ENCODE results near the gene OR2AJ1.

OR2AJ1 gene

DNA sequence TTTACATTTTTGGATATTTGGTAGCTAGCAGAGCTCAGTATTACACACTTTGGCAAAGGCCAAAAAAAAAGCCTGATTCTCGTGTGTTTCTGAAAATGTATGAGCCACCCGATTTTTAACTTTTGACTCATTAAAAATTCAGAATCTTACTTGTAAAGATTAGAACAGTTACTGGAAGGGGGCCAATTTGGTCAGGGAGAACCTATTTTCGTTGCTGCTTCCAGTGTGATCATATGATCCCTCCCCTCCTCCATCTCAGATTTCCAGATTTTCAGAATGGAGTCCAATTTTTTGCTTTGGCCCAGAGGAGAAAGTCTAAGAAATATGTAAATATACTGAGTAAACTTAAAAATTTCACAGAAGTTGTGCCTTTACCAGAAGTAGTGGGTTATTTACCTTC lies 37.1 kb downstream of the OR2AJ1 start (continued):
- TF ChIP-seq, protein P1, sequence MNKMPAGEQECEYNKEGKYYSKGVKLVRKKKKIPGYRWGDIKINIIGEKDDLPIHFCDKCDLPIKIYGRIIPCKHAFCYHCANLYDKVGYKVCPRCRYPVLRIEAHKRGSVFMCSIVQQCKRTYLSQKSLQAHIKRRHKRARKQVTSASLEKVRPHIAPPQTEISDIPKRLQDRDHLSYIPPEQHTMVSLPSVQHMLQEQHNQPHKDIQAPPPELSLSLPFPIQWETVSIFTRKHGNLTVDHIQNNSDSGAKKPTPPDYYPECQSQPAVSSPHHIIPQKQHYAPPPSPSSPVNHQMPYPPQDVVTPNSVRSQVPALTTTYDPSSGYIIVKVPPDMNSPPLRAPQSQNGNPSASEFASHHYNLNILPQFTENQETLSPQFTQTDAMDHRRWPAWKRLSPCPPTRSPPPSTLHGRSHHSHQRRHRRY (tag by site-specific recombination; IDR thresholded peaks at IDR 0.05) = no peak
- TF ChIP-seq ZNF670 (tag by site-specific recombination; IDR thresholded peaks at IDR 0.05; ENCODE audit: low read depth) = no peak

DNA sequence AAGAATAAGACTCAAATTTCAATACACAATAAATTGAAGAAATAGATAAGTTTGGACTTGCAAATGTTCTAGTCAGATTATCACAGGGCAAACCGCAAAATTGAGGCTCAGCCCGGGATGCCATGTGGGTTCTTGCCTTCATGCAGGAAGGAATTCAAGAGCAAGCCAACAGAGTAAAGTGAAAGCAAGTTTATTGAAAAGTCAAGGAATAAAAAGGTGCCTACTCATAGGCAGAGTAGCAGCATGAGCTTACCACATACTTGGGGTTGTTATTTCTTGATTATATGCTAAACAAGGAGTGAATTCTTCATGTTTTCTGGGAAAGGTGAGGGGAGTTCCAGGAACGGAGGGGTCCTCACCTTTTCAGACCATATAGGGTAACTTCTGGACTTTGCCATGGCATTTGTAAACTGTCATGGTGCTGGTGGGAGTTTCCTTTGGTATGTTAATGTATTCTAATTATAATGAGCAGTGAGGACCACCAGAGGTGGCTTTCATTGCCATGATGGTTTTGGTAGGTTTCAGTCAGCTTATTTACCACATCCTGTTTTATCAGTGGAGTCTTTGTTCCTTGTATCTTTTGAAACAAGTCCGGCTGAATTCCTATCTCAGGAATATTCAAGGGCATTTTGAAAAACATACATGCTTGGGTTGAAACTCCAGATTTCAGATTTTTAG lies 38.4 kb downstream of the OR2AJ1 start:
- no peaks in the 10 kb centered on the region for H3K4me1 ChIP-seq (ENCODE audit: control insufficient read depth, insufficient read depth, low read length)
- TF ChIP-seq ZNF37A (tag by site-specific recombination; IDR thresholded peaks at IDR 0.05) = no peak
- no peak for TF ChIP-seq ZNF521 (tag by site-specific recombination; IDR thresholded peaks at IDR 0.05)
- no peak for TF ChIP-seq YY2 (tag by site-specific recombination; IDR thresholded peaks at IDR 0.05)
- TF ChIP-seq, protein P2, sequence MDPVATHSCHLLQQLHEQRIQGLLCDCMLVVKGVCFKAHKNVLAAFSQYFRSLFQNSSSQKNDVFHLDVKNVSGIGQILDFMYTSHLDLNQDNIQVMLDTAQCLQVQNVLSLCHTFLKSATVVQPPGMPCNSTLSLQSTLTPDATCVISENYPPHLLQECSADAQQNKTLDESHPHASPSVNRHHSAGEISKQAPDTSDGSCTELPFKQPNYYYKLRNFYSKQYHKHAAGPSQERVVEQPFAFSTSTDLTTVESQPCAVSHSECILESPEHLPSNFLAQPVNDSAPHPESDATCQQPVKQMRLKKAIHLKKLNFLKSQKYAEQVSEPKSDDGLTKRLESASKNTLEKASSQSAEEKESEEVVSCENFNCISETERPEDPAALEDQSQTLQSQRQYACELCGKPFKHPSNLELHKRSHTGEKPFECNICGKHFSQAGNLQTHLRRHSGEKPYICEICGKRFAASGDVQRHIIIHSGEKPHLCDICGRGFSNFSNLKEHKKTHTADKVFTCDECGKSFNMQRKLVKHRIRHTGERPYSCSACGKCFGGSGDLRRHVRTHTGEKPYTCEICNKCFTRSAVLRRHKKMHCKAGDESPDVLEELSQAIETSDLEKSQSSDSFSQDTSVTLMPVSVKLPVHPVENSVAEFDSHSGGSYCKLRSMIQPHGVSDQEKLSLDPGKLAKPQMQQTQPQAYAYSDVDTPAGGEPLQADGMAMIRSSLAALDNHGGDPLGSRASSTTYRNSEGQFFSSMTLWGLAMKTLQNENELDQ (tag by site-specific recombination; IDR thresholded peaks at IDR 0.05; ENCODE audit: low read depth) = no peak
- TF ChIP-seq, protein P3, sequence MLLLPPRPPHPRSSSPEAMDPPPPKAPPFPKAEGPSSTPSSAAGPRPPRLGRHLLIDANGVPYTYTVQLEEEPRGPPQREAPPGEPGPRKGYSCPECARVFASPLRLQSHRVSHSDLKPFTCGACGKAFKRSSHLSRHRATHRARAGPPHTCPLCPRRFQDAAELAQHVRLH (tag by site-specific recombination; IDR thresholded peaks at IDR 0.05) = no peak
- no peak for TF ChIP-seq ZNF548 (tag by site-specific recombination; IDR thresholded peaks at IDR 0.05)
- H3K27ac ChIP-seq (ENCODE audit: extremely low read depth, low read depth, low read length) = no peak overlapping the region
- H3K4me3 ChIP-seq (ENCODE audit: low read depth, low read length) = no peak overlapping the region
- no peaks in the 10 kb centered on the region for H3K36me3 ChIP-seq (ENCODE audit: control insufficient read depth in 2 of 2, insufficient read depth in 1 of 2, low read length in 2 of 2)
- ChIA-PET CTCF (no interaction called here), POLR2A (no interaction called here)
- H3K9me3 ChIP-seq (ENCODE audit: control insufficient read depth, insufficient read depth, low read depth, low read length) = no peaks in the 10 kb centered on the region

DNA sequence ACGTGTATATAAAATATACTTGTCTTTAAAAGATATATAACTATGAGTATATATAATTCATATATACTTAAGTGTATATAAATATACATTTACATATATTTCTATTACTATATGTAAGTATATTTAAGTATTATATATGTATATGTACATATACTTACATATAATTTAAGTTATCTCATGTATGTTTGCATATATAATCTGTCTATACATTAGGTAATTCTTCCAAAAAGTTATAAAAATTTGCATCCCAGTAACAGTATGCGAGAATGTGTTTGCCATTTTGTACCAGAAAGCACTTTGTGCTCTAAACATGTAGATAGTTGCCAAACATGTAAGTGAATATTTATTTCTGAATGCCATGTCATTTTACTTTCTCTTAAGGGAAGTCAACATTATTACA lies 40.2 kb downstream of the OR2AJ1 start, which contains the start of gene OR2AK2:
Gene OR2AK2, plus strand, starts transcription at position 301 of the 400 bp plus-strand sequence. CDS start 144 bp downstream, outside the sequence.
- Histone ChIP-seq H3K36me3 (ENCODE audit: control insufficient read depth in 2 of 2, insufficient read depth in 1 of 2, low read length in 2 of 2) (no peaks in the 10 kb centered on the region), H3K27ac (ENCODE audit: extremely low read depth, low read depth, low read length) (no peak within 1 kb of the TSS), H3K4me1 (ENCODE audit: control insufficient read depth, insufficient read depth, low read length) (no peaks in the 10 kb centered on the region), H3K4me3 (ENCODE audit: low read depth, low read length) (no peak within 1 kb of the TSS), H3K9me3 (ENCODE audit: control insufficient read depth, insufficient read depth, low read depth, low read length) (no peaks in the 10 kb centered on the region)
- ChIA-PET POLR2A (no interaction called here), CTCF (no interaction called here)
- TF ChIP-seq, protein P4, sequence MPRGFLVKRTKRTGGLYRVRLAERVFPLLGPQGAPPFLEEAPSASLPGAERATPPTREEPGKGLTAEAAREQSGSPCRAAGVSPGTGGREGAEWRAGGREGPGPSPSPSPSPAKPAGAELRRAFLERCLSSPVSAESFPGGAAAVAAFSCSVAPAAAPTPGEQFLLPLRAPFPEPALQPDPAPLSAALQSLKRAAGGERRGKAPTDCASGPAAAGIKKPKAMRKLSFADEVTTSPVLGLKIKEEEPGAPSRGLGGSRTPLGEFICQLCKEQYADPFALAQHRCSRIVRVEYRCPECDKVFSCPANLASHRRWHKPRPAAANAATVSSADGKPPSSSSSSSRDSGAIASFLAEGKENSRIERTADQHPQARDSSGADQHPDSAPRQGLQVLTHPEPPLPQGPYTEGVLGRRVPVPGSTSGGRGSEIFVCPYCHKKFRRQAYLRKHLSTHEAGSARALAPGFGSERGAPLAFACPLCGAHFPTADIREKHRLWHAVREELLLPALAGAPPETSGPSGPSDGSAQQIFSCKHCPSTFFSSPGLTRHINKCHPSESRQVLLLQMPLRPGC (tag by site-specific recombination; IDR thresholded peaks at IDR 0.05) = no peak
- no peak for TF ChIP-seq ZNF747 (tag by site-specific recombination; IDR thresholded peaks at IDR 0.05)
- TF ChIP-seq ZNF211 (tag by site-specific recombination; IDR thresholded peaks at IDR 0.05; ENCODE audit: low read depth) = no peak
- TF ChIP-seq, protein P5, sequence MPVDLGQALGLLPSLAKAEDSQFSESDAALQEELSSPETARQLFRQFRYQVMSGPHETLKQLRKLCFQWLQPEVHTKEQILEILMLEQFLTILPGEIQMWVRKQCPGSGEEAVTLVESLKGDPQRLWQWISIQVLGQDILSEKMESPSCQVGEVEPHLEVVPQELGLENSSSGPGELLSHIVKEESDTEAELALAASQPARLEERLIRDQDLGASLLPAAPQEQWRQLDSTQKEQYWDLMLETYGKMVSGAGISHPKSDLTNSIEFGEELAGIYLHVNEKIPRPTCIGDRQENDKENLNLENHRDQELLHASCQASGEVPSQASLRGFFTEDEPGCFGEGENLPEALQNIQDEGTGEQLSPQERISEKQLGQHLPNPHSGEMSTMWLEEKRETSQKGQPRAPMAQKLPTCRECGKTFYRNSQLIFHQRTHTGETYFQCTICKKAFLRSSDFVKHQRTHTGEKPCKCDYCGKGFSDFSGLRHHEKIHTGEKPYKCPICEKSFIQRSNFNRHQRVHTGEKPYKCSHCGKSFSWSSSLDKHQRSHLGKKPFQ (tag by site-specific recombination; IDR thresholded peaks at IDR 0.05) = no peak
- TF ChIP-seq, protein P3 (tag by site-specific recombination; IDR thresholded peaks at IDR 0.05) = no peak
- TF ChIP-seq ZNF157 (tag by site-specific recombination; IDR thresholded peaks at IDR 0.05) = no peak
- TF ChIP-seq SCRT2 (tag by site-specific recombination; IDR thresholded peaks at IDR 0.05) = no peak
- no peak for TF ChIP-seq SP2 (tag by site-specific recombination; IDR thresholded peaks at IDR 0.05)
- no peak for TF ChIP-seq ZNF140 (tag by site-specific recombination; IDR thresholded peaks at IDR 0.05)
- TF ChIP-seq EGR2 (tag by site-specific recombination; IDR thresholded peaks at IDR 0.05; ENCODE audit: low read depth) = no peak
- TF ChIP-seq ZFP37 (tag by site-specific recombination; IDR thresholded peaks at IDR 0.05) = no peak
- TF ChIP-seq, protein P6, sequence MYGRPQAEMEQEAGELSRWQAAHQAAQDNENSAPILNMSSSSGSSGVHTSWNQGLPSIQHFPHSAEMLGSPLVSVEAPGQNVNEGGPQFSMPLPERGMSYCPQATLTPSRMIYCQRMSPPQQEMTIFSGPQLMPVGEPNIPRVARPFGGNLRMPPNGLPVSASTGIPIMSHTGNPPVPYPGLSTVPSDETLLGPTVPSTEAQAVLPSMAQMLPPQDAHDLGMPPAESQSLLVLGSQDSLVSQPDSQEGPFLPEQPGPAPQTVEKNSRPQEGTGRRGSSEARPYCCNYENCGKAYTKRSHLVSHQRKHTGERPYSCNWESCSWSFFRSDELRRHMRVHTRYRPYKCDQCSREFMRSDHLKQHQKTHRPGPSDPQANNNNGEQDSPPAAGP (tag by site-specific recombination; IDR thresholded peaks at IDR 0.05) = no peak
- TF ChIP-seq ZNF394 (tag by site-specific recombination; IDR thresholded peaks at IDR 0.05; ENCODE audit: borderline replicate concordance) = no peak
- TF ChIP-seq, protein P7, sequence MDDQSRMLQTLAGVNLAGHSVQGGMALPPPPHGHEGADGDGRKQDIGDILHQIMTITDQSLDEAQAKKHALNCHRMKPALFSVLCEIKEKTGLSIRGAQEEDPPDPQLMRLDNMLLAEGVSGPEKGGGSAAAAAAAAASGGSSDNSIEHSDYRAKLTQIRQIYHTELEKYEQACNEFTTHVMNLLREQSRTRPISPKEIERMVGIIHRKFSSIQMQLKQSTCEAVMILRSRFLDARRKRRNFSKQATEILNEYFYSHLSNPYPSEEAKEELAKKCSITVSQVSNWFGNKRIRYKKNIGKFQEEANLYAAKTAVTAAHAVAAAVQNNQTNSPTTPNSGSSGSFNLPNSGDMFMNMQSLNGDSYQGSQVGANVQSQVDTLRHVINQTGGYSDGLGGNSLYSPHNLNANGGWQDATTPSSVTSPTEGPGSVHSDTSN (CRISPR knock-in tag; IDR thresholded peaks at IDR 0.05) = no peak
- TF ChIP-seq ZNF626 (tag by site-specific recombination; IDR thresholded peaks at IDR 0.05) = no peak
- no peak for TF ChIP-seq REPIN1 (tag by site-specific recombination; IDR thresholded peaks at IDR 0.05; ENCODE audit: low read depth)
- TF ChIP-seq ZNF433 (tag by site-specific recombination; IDR thresholded peaks at IDR 0.05; ENCODE audit: low read depth) = no peak
